DMS53 (cell line): ENCODE data around the gene PSMB7.

Experiments used
- DNase-seq: peaks from one replicate; lab custom pipeline; 2025; lab: John Stamatoyannopoulos, UW

PSMB7 gene

GRCh38 chr9:124410321-124410913 lies 4.8 kb downstream of the PSMB7 start:
- DNase-seq: peak; percentile 19

GRCh38 chr9:124409410-124409809 lies 5.8 kb downstream of the PSMB7 start:
- DNase-seq: no peak

- no peak for DNase-seq
Observed at GRCh38 chr9:124403246-124403645, 12.0 kb downstream of the PSMB7 start.

DNA sequence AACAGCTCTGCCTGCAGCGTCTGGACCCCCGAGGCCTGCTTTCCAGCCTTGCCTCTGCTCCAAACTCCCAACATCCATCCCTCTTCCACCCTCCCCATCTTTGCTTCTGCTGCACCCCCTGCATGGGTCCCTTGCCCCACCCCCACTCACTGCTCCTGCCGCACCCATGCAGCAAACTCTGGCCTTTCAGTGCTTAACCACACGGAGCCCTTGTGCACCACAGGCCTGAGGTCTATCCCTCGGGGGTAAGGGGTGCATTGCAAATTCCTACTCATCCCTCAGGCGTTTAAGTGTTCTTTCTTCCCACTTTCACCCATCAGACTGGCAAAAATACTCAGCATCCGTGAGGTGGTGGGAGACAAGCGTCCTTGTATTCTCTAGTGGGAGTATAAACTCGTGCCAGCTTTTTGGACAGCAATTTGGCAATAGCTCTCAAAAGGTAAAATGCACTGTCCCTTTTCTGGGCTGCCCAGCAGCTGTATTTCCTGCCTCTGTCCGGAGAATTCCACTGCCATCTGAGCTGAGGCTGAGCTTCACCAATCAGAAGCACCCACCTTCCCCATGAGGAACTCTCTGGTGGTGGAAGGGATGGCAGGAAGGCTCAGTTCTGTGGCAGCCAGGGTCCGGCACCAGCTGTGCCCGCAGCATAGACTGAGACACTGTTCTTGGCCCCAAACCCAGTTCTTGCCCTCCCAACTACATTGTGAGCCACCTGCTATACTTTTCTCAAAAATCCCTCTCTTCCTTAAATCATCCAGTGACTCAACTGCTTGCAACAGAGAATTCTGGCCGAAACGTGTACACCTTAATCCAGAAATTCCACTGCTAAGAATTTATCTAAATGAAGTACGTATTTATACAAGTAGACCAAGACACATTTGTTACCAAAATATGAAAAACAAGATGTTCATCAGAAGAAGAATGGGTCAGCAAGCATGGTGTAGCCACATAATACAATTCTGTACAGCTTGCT lies 15.0 kb downstream of the PSMB7 start:
- no peak for DNase-seq

- DNase-seq: no peak
Observed at GRCh38 chr9:124399323-124399967, 15.8 kb downstream of the PSMB7 start.

GRCh38 chr9:124398191-124398935 lies 16.9 kb downstream of the PSMB7 start:
- no peak for DNase-seq

DNA sequence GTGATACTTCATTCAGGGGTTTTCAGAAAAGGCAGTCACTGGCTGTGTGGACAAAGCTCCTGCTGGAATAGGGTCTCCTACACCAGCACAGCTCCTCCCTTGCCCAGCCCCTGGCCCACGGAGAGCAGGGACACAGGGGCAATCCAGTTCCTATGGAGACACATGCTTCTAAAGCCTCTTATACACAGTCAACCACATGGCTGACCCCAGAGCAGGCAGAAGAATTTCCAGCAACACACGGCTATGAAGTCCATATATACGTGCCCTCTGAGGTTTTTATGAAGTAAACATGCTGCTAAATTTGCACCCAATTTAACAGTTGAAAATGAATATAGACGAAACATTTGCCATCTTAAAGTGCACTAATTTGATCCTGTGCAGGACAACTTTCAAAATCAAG lies 19.4 kb downstream of the PSMB7 start:
- no peak for DNase-seq

- no peak for DNase-seq
Observed at GRCh38 chr9:124394596-124394995, 20.6 kb downstream of the PSMB7 start.

DNA sequence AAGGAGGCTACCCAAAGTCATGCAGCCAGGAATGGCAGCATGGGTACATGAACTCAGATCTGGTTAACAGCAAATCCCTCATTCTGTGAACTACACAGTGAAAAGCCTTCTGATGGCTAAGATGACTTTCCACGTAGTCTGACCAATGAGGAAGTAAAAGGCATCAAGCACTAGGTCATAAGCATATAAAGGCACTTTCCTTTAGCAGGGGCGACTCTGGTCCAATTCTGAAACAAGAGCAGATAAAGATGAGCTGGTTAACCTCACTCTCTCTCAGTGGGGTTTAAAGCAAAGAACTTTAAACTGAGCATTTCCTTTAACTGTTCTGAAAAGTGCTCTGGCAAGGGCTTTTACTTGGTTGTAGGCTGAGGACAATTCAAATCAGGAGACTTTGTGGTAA lies 21.1 kb downstream of the PSMB7 start:
- DNase-seq: no peak

DNA sequence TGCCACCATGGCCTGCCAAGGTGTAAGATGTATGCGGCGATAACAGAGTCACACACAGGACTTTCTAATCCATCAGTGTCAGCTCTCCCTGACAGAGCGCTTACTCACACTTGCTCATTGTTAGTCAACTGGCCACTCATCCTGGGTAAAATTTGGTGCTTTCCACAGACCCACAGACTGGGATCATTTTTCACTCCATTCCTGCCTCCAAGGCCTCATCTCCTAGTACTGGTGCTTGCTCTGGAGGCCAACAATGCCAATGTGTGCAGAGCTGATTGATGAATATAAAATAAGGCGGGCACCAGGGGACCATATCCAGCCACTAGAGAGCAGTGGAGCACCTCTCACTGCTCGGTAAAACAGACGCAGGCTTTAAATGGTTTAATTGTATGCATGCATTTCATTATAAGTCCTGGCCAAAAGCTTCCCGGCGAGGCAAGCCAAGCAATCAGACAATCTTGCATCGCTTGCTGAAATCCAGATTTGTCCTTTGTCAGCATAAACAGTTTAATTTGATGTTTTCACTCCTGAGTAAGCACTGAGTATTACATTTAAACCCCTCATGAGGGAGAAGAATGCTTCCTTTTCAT lies 22.3 kb downstream of the PSMB7 start:
- DNase-seq: peak; percentile 38

DNA sequence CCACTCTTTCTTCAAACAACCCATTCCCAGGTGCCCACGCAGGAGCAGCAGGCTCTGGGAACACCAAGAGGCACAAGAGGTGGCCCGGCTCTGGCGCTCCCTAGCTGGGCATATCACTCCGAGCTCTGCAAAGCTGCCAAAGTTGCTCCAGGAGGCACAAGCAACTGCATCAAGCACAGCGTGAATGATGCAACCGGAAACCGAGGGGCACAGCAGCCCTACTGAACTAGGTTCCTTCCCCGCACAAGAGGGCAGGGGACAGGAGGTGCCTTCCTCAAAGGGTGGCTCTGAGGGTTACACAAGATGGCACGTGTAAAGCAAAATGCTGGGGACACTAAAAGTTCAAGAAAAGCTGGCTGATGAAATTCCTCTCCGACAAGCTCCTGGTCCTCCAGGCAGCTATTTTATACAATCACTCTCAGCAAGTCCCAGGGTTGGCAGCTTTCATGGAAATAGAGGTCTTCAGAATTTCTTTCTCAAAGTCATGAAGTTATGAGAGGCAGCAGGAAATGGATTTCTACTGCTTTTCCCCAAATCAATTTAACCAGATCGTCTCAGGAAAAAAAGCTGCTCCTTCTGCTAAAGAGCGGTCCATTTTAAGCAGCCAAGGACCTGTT lies 22.9 kb downstream of the PSMB7 start:
- no peak for DNase-seq

DNA sequence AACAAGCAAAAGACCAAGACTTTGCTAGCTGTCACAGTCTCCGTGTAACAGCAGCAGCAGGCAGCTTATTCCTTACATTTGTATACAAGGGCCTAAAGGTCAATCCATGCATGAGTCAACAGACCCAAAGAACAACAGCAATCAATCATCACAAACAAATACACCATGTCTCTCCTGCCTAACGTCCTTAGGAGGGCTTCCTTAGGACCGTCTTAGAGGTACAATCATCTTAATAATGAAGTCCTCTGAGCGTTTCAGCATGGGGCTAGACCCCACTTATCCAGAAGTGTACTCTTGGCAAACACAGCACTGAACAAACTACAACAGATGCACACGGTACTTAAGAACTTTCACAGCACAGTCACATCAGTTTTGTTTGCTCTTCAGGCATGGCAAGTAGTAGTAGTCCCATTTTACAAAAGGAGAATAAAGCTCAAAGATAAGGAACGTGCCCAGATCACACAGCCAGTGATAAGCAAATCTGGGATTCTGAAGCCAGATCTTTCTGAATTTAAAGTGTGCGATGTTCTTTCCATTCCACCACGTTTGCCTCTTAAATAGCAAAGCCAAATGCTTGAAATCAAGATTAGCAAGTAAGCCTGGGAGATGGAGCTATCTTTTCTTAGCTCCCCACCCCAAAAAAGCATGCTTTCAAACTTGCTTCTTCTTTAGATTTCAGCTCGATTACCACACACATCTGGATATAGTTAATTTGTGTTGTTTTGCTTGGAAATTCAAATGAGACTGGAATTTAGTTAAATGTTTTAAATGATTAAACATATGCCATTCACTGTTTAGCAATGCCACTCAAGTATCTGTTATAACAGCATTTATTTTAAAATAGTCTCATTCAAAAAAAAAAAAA lies 24.2 kb downstream of the PSMB7 start:
- DNase-seq: peak; percentile 84

GRCh38 chr9:124389146-124389939 lies 25.9 kb downstream of the PSMB7 start:
- DNase-seq: peak; percentile 77

- peak; percentile 42 for DNase-seq
Observed at GRCh38 chr9:124388275-124389048, 26.8 kb downstream of the PSMB7 start.

DNA sequence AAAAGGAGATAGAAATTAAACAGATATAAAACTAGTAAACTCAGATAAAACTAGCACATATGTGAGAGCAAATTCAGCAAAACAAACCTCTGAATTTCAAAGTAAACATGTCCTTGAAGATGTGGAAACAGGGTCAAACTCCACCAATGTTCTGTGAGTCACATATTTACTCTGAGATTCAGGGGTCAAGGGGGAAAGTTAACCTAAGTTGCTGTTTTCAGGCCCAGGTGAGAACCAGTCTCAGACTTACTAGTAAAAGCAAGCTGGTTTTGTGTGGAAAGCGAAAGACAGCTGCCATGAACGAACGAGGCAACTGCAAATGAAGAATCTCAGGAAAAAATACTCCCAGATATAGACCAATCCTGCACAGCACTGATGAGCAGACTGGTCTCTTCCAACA lies 29.0 kb downstream of the PSMB7 start:
- peak; percentile 81 for DNase-seq

DNA sequence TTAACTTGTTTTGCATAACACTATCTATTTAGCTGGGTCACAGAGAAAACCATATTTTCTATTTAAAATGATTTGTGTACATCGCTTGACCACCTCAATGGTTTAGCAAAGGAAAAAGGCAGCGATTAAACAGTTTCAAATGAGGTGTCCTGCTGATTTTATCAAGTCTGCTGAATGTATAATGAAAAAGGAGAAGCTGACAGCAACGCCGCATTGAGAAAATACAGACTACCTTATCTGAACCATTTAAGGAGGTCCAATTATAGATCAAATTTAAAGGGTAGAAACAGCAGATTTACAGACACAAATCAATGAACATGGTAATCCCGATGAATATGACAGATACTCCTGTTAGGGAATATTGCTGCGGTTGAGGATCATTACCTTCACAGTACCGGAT lies 29.6 kb downstream of the PSMB7 start:
- DNase-seq: no peak

DNA sequence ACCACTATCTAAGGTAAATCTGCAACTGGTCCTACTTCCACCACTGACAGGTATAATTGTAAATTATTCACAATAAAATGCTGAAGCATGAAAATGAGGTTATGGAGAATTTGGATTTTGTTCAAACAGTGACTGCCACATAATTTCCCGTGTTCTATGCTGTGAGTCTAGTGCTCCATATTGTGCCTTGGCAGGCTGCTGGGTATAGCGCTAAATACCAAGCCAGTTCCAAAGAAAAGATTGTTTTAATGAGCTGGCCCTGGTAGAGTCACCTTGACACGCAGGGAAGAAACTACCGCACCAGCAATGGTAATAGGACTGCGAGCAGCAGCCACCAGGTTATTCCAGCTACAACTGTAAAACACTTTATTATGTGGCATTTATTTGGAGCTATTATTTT lies 30.4 kb downstream of the PSMB7 start:
- DNase-seq: peak; percentile 28

DNA sequence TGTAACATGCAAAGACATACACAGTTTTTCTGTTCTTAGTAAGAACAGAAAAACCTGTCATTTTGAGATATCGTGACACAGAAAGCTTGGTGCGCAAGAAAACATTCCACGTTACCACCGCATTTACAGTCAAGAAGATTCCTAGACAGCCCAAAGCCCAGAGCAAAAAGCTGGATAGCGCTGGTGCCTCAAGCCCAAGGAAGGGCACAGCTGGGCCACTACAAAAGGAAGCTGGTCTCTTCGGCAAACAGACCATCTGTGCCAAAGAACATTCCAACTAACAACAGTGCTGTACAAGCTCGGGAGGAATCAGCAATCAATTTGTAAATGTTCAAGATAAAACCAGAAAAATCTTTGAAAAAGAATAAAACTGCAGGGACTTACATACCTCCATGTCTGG lies 31.0 kb downstream of the PSMB7 start:
- DNase-seq: no peak
